ENCODE measurements around the gene MGAT5B. TPM values are rescaled to one million over a fixed set of nuclear protein-coding genes. Genes with fewer than 3 reads are reported as not detected.

The MGAT5B gene
- total and polyA plus RNA-seq, 2 of the 13 experiments (the other 11 are each of a cell fraction or from before 2014, with no cell fraction given): 0.07 to 0.13 TPM

DNA sequence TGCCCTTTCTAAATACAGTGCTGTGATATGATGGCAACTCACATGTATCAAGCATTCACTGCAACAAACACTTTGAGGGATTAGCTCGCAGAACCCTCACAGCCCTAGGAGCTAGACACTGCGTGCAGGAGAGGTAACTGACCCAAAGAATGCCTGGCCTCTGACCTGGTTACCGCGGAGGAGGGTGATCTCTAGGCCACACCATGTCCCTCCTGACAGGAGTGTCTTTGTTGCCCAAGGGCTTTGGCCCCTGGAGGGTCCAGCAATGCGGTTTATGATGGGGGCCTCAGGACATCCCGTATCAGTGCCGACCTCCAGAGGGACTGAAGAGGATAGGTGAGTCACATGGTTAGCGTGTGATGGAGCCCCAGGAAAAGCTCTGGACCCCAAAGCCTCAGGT lies 130.6 kb downstream of the MGAT5B start (continued):
- TF ChIP-seq ZNF253 (CRISPR knock-in tag; IDR thresholded peaks at IDR 0.05; ENCODE audit: borderline replicate concordance) (no peak), ZNF558 (CRISPR knock-in tag; IDR thresholded peaks at IDR 0.05; ENCODE audit: borderline replicate concordance) (no peak), ZNF607 (CRISPR knock-in tag; IDR thresholded peaks at IDR 0.05; ENCODE audit: borderline replicate concordance) (no peak), ZNF543 (CRISPR knock-in tag; IDR thresholded peaks at IDR 0.05) (no peak), CAMTA2 (CRISPR knock-in tag; IDR thresholded peaks at IDR 0.05; ENCODE audit: borderline replicate concordance) (no peak), RARA (CRISPR knock-in tag; IDR thresholded peaks at IDR 0.05) (peak; percentile 80), ZNF549 (CRISPR knock-in tag; IDR thresholded peaks at IDR 0.05) (no peak), ZNF790 (CRISPR knock-in tag; IDR thresholded peaks at IDR 0.05; ENCODE audit: borderline replicate concordance) (no peak), ZNF75D (CRISPR knock-in tag; IDR thresholded peaks at IDR 0.05; ENCODE audit: borderline replicate concordance) (no peak), ZNF30 (CRISPR knock-in tag; IDR thresholded peaks at IDR 0.05) (no peak), SMYD3 (CRISPR knock-in tag; IDR thresholded peaks at IDR 0.05) (no peak), FOXJ3 (CRISPR knock-in tag; IDR thresholded peaks at IDR 0.05; ENCODE audit: borderline replicate concordance) (no peak), ZNF136 (CRISPR knock-in tag; IDR thresholded peaks at IDR 0.05; ENCODE audit: low read depth) (no peak), TEAD3 (CRISPR knock-in tag; optimal IDR thresholded peaks at IDR 0.05; ENCODE audit: borderline replicate concordance) (peak; percentile 66), HMG20A (CRISPR knock-in tag; IDR thresholded peaks at IDR 0.05; ENCODE audit: borderline replicate concordance) (peak; percentile 82)
- TF ChIP-seq, protein P1, sequence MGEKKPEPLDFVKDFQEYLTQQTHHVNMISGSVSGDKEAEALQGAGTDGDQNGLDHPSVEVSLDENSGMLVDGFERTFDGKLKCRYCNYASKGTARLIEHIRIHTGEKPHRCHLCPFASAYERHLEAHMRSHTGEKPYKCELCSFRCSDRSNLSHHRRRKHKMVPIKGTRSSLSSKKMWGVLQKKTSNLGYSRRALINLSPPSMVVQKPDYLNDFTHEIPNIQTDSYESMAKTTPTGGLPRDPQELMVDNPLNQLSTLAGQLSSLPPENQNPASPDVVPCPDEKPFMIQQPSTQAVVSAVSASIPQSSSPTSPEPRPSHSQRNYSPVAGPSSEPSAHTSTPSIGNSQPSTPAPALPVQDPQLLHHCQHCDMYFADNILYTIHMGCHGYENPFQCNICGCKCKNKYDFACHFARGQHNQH (CRISPR knock-in tag; IDR thresholded peaks at IDR 0.05): peak; percentile 35; the same call in 1 of the 2 replicates
- TF ChIP-seq, protein P2, sequence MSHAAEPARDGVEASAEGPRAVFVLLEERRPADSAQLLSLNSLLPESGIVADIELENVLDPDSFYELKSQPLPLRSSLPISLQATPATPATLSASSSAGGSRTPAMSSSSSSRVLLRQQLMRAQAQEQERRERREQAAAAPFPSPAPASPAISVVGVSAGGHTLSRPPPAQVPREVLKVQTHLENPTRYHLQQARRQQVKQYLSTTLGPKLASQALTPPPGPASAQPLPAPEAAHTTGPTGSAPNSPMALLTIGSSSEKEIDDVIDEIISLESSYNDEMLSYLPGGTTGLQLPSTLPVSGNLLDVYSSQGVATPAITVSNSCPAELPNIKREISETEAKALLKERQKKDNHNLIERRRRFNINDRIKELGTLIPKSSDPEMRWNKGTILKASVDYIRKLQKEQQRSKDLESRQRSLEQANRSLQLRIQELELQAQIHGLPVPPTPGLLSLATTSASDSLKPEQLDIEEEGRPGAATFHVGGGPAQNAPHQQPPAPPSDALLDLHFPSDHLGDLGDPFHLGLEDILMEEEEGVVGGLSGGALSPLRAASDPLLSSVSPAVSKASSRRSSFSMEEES (CRISPR knock-in tag; IDR thresholded peaks at IDR 0.05): no peak
- TF ChIP-seq, protein P3, sequence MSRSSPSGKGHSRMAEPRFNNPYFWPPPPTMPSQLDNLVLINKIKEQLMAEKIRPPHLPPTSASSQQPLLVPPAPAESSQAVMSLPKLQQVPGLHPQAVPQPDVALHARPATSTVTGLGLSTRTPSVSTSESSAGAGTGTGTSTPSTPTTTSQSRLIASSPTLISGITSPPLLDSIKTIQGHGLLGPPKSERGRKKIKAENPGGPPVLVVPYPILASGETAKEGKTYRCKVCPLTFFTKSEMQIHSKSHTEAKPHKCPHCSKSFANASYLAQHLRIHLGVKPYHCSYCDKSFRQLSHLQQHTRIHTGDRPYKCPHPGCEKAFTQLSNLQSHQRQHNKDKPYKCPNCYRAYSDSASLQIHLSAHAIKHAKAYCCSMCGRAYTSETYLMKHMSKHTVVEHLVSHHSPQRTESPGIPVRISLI (CRISPR knock-in tag; IDR thresholded peaks at IDR 0.05; ENCODE audit: borderline replicate concordance): no peak
- TF ChIP-seq, protein P4, sequence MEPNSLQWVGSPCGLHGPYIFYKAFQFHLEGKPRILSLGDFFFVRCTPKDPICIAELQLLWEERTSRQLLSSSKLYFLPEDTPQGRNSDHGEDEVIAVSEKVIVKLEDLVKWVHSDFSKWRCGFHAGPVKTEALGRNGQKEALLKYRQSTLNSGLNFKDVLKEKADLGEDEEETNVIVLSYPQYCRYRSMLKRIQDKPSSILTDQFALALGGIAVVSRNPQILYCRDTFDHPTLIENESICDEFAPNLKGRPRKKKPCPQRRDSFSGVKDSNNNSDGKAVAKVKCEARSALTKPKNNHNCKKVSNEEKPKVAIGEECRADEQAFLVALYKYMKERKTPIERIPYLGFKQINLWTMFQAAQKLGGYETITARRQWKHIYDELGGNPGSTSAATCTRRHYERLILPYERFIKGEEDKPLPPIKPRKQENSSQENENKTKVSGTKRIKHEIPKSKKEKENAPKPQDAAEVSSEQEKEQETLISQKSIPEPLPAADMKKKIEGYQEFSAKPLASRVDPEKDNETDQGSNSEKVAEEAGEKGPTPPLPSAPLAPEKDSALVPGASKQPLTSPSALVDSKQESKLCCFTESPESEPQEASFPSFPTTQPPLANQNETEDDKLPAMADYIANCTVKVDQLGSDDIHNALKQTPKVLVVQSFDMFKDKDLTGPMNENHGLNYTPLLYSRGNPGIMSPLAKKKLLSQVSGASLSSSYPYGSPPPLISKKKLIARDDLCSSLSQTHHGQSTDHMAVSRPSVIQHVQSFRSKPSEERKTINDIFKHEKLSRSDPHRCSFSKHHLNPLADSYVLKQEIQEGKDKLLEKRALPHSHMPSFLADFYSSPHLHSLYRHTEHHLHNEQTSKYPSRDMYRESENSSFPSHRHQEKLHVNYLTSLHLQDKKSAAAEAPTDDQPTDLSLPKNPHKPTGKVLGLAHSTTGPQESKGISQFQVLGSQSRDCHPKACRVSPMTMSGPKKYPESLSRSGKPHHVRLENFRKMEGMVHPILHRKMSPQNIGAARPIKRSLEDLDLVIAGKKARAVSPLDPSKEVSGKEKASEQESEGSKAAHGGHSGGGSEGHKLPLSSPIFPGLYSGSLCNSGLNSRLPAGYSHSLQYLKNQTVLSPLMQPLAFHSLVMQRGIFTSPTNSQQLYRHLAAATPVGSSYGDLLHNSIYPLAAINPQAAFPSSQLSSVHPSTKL (CRISPR knock-in tag; IDR thresholded peaks at IDR 0.05): peak; percentile 51; the same call in 1 of the 2 replicates
- TF ChIP-seq, protein P5, sequence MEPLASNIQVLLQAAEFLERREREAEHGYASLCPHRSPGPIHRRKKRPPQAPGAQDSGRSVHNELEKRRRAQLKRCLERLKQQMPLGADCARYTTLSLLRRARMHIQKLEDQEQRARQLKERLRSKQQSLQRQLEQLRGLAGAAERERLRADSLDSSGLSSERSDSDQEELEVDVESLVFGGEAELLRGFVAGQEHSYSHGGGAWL (CRISPR knock-in tag; IDR thresholded peaks at IDR 0.05): no peak

All from HepG2 (cell line).